ENCODE results near the gene BCKDHA.

Gene BCKDHA

GRCh38 chr19:41398598-41398997, 980 bp downstream of the BCKDHA start:
- Histone ChIP-seq H3K4me2 (ENCODE audit: insufficient read depth, low read length) (peak overlapping the region; percentile 93), H2AFZ (ENCODE audit: low read depth, low read length) (no peak overlapping the region), H3K9ac (ENCODE audit: low read depth, low read length) (peak overlapping the region; percentile 75), H3K4me3 (ENCODE audit: low read depth in 1 of 2, low read length in 2 of 2) (peak overlapping the region; percentile 71 to 82), H3K27ac (ENCODE audit: low read length) (peak overlapping the region; percentile 93), H3K4me1 (ENCODE audit: insufficient read depth, low read length) (peaks cover 33% of the 10 kb centered on the region), H3K79me2 (ENCODE audit: insufficient read depth, low read length) (peaks cover 63% of the 10 kb centered on the region), H3K36me3 (ENCODE audit: insufficient read depth, low read length) (no peaks in the 10 kb centered on the region), H3K27me3 (ENCODE audit: insufficient read depth, low read length, poor library complexity) (no peaks in the 10 kb centered on the region), H4K20me1 (ENCODE audit: insufficient read depth, low read length) (no peaks in the 10 kb centered on the region), H3K9me3 (ENCODE audit: insufficient read depth, low read length, severe bottlenecking) (no peaks in the 10 kb centered on the region)
- TF ChIP-seq CTCF (IDR thresholded peaks at IDR 0.05; ENCODE audit: borderline replicate concordance, extremely low read depth, low read length, poor library complexity, severe bottlenecking) (no peak), EZH2 (IDR thresholded peaks at IDR 0.05; ENCODE audit: borderline replicate concordance, low read depth, low read length, severe bottlenecking) (no peak)
- no peak for ATAC-seq (ENCODE audit: insufficient read depth, low read depth)
- DNase-seq, result no peak

- Histone ChIP-seq H4K20me1 (ENCODE audit: insufficient read depth, low read length) (no peaks in the 10 kb centered on the region), H3K79me2 (ENCODE audit: insufficient read depth, low read length) (peaks cover 59% of the 10 kb centered on the region), H3K27ac (ENCODE audit: low read length) (no peak overlapping the region; the same call in 1 of the 2 replicates), H3K4me2 (ENCODE audit: insufficient read depth, low read length) (peak overlapping the region; percentile 93), H3K9me3 (ENCODE audit: insufficient read depth, low read length, severe bottlenecking) (no peaks in the 10 kb centered on the region), H3K4me3 (ENCODE audit: low read depth in 1 of 2, low read length in 2 of 2) (peak overlapping the region; percentile 71 to 82; a peak in 3 of 4 replicates), H3K4me1 (ENCODE audit: insufficient read depth, low read length) (peaks cover 33% of the 10 kb centered on the region), H3K9ac (ENCODE audit: low read depth, low read length) (peak overlapping the region; percentile 75), H2AFZ (ENCODE audit: low read depth, low read length) (no peak overlapping the region), H3K27me3 (ENCODE audit: insufficient read depth, low read length, poor library complexity) (no peaks in the 10 kb centered on the region), H3K36me3 (ENCODE audit: insufficient read depth, low read length) (no peaks in the 10 kb centered on the region)
- ATAC-seq (ENCODE audit: insufficient read depth, low read depth) (no peak), DNase-seq (no peak)
- TF ChIP-seq CTCF (IDR thresholded peaks at IDR 0.05; ENCODE audit: borderline replicate concordance, extremely low read depth, low read length, poor library complexity, severe bottlenecking) (no peak), EZH2 (IDR thresholded peaks at IDR 0.05; ENCODE audit: borderline replicate concordance, low read depth, low read length, severe bottlenecking) (no peak)
Observed at GRCh38 chr19:41399091-41399490, 1.5 kb downstream of the BCKDHA start.

GRCh38 chr19:41399525-41399924, 1.9 kb downstream of the BCKDHA start:
- H3K9ac ChIP-seq (ENCODE audit: low read depth, low read length), result no peak overlapping the region
- H3K27me3 ChIP-seq (ENCODE audit: insufficient read depth, low read length, poor library complexity), result no peaks in the 10 kb centered on the region
- H3K4me3 ChIP-seq (ENCODE audit: low read depth in 1 of 2, low read length in 2 of 2), result peak overlapping the region in 1 of 2 experiments; percentile 71; a peak in 1 of 4 replicates
- no peaks in the 10 kb centered on the region for H3K9me3 ChIP-seq (ENCODE audit: insufficient read depth, low read length, severe bottlenecking)
- H3K79me2 ChIP-seq (ENCODE audit: insufficient read depth, low read length), result peaks cover 56% of the 10 kb centered on the region
- TF ChIP-seq CTCF (IDR thresholded peaks at IDR 0.05; ENCODE audit: borderline replicate concordance, extremely low read depth, low read length, poor library complexity, severe bottlenecking), result no peak
- no peak for TF ChIP-seq EZH2 (IDR thresholded peaks at IDR 0.05; ENCODE audit: borderline replicate concordance, low read depth, low read length, severe bottlenecking)
- H3K36me3 ChIP-seq (ENCODE audit: insufficient read depth, low read length), result no peaks in the 10 kb centered on the region
- ATAC-seq (ENCODE audit: insufficient read depth, low read depth) (no peak), DNase-seq (no peak)
- no peak overlapping the region for H2AFZ ChIP-seq (ENCODE audit: low read depth, low read length)
- H3K4me1 ChIP-seq (ENCODE audit: insufficient read depth, low read length), result peaks cover 33% of the 10 kb centered on the region
- no peak overlapping the region for H3K27ac ChIP-seq (ENCODE audit: low read length)
- no peaks in the 10 kb centered on the region for H4K20me1 ChIP-seq (ENCODE audit: insufficient read depth, low read length)
- H3K4me2 ChIP-seq (ENCODE audit: insufficient read depth, low read length), result peak overlapping the region; percentile 93; the same call in 1 of the 2 replicates
